A549 (cell line): ENCODE measurements around the gene HPF1. TPM values are rescaled to one million over a fixed set of nuclear protein-coding genes. Genes with fewer than 3 reads are reported as not detected.

Experiments used
- polyA plus RNA-seq, 4 experiments: library from polyadenylated mRNA; depleted of rRNA in 3 of 4; stranded (reverse); fragments of >200 nt; fragmentation: RNase III in 1 of 4; extraction: RNeasy Plus Mini Kit Qiagen cat#74134 plus additional on column Dnase treatment in 1 of 4; gene quantifications; 2 replicates in 3 of 4; 3 replicates in 1 of 4; pipeline ENCODE4 v1.2.3, GENCODE V29; 2011 to 2017

The HPF1 gene
- polyA plus RNA-seq, 2 of the 4 experiments (the other 2 are of a cell fraction) = 23.4 to 33.7 TPM

Other genes with a start within 250 kb of the HPF1 start
- 4.0 and 5.8 TPM in 2 replicates for gene NEK1, start 145.4 kb downstream of the HPF1 start, polyA plus RNA-seq (2011; rRNA removed)
- gene NEK1, start 145.4 kb downstream of the HPF1 start, polyA plus RNA-seq (2017; fragmentation: RNase III; extraction: RNeasy Plus Mini Kit Qiagen cat#74134 plus additional on column Dnase treatment) = 3.2 to 3.6 TPM (median 3.2 TPM) in 3 replicates
- 41.1 and 53.6 TPM in 2 replicates for gene CLCN3, start 137.4 kb downstream of the HPF1 start, polyA plus RNA-seq (2011; rRNA removed)
- gene CLCN3, start 137.4 kb downstream of the HPF1 start, polyA plus RNA-seq (2017; fragmentation: RNase III; extraction: RNeasy Plus Mini Kit Qiagen cat#74134 plus additional on column Dnase treatment) = 18.1 to 20.2 TPM (median 18.8 TPM) in 3 replicates